C4-2B (cell line): ENCODE data around the gene GJD4.

Experiments
- H3K27ac ChIP-seq: fragments of 450-650 bp; 2 replicates; pipeline ENCODE4 v1.5.1; 2017
- ZFX ChIP-seq: fragments of 450-650 bp; IDR thresholded peaks from 2 replicates; pipeline ENCODE4 v1.6.1; 2017
- TF ChIP-seq, protein P1 (sequence below): fragments of 450-650 bp; conservative IDR thresholded peaks from 2 replicates; pipeline ENCODE4 v1.5.1; 2017; ENCODE audit warnings: mild to moderate bottlenecking

GJD4 gene

DNA sequence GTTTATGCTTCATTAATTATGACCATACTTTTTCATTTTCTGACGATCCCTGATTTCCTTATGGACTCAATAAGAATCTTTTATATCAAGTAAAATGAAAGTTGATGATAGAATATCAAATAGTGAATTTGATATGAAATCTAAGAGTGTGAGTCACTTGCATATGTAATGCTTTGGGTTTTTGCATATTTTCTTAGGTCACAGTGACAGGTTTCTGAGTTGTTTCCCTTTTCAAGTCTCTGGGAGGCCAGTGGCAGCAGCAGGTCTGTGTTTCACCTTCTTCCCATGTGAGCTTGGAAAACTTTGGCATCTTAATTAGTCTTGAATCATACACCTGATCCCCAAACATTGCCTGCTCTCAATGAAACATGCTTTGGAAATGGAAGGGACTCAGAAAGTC is 34.7 kb upstream of the GJD4 start:
- H3K27ac ChIP-seq: no peak overlapping the region
- TF ChIP-seq ZFX: no peak
- TF ChIP-seq, protein P1, sequence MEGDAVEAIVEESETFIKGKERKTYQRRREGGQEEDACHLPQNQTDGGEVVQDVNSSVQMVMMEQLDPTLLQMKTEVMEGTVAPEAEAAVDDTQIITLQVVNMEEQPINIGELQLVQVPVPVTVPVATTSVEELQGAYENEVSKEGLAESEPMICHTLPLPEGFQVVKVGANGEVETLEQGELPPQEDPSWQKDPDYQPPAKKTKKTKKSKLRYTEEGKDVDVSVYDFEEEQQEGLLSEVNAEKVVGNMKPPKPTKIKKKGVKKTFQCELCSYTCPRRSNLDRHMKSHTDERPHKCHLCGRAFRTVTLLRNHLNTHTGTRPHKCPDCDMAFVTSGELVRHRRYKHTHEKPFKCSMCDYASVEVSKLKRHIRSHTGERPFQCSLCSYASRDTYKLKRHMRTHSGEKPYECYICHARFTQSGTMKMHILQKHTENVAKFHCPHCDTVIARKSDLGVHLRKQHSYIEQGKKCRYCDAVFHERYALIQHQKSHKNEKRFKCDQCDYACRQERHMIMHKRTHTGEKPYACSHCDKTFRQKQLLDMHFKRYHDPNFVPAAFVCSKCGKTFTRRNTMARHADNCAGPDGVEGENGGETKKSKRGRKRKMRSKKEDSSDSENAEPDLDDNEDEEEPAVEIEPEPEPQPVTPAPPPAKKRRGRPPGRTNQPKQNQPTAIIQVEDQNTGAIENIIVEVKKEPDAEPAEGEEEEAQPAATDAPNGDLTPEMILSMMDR: no peak

DNA sequence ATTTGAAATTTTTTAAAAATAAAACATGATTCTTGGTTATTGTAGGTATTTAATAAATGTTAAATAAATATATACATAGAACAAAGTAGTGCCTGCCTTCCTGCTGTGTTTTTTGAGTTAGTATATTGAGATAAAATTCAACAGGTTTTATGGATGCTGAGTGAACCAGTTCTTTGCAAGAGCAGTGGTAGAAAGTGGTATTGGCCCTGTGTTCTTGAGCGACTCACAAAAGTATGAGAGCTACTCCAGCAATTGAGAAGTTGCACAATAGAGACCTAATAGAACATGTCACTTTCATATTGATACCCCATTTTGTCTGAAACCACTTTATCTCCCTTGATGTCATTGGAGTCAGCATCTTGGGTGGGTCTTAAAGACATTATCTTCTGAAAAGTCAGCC is 32.6 kb upstream of the GJD4 start:
- no peak overlapping the region for H3K27ac ChIP-seq
- TF ChIP-seq, protein P1: no peak
- TF ChIP-seq ZFX: no peak

DNA sequence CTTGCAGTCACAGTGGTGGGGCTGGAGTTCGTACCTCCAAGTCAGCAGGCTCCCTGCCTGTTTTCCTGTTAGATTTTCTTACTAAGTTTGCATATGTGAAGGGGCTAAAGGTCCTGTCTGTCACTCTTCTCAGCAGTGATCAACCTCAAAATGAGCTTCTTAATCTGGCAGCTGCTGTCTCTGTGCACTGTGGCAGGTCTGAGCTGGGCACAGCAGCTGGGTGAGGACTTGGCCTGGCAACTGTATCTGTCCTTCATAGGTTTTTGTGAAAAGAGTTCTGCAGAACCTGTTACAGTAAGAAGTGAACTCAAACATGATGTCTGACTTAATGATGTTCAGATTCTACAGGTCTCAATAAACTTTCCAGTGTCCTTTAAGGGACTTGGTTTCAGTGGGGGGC is 31.3 kb upstream of the GJD4 start:
- TF ChIP-seq, protein P1: no peak
- TF ChIP-seq ZFX: no peak
- no peak overlapping the region for H3K27ac ChIP-seq

DNA sequence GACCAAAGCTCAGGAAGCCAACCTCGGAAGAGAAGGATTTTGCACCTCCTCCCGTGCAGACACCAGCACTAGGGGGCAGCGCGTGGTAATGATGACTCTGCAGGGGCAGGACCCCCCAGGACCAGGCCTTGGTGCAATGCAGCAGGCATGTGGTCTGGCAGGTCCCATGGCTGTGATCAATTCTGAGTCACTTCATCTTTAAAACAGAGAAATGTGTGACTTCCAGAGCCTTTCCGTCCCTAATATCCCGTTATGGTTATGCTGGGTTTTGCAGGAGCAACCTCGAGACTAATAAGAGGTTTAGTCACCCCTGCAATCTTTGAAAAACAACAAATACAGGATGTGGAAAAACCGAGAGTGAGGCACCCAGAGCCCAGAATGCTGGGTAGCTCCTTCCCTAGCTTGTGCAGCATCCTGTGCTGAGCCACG is 30.2 kb upstream of the GJD4 start:
- no peak overlapping the region for H3K27ac ChIP-seq

DNA sequence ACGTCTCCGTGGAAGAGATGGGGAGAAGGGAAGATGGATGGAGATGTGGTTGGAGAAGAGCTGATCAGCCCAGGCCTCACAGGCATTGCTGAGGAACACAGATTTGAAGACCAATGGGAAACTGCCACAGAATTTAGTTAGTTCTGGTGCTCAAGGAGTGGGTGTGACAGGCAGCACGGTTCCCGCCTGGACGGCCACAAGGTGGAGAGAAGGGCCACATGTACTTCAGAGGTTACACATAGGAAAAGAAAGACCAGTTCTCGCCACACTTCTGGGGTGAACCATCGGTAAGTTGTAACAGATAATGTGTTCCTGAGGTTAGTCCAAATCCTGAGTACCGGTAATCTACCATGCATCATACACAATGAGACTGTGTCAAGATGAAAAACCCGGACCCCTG is 29.5 kb upstream of the GJD4 start:
- H3K27ac ChIP-seq: no peak overlapping the region
- TF ChIP-seq, protein P1: no peak
- no peak for TF ChIP-seq ZFX

More for the DNA sequence above, 30.2 kb upstream of the GJD4 start:
- TF ChIP-seq ZFX: no peak
- TF ChIP-seq, protein P1: peak; percentile 25

DNA sequence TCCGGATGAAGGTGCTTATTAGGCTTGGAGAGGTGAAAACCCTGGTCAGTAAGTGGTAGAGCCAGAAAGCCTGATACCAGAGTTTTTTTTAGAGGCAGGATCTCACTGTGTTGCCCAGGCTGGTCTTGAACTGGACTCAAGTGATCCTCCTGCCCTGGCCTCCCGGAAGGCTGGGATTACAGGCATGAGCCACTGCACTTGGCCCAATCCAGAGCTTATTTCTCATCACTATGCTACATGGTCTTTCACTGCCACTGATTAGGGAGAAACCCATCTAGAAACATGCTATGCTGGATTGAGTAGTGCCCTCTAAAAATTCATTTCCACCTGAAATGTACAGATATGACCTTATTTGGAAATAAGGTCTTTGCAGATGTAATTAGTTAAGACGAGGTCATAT is 28.4 kb upstream of the GJD4 start:
- H3K27ac ChIP-seq: no peak overlapping the region
- TF ChIP-seq, protein P1: no peak
- TF ChIP-seq ZFX: no peak

DNA sequence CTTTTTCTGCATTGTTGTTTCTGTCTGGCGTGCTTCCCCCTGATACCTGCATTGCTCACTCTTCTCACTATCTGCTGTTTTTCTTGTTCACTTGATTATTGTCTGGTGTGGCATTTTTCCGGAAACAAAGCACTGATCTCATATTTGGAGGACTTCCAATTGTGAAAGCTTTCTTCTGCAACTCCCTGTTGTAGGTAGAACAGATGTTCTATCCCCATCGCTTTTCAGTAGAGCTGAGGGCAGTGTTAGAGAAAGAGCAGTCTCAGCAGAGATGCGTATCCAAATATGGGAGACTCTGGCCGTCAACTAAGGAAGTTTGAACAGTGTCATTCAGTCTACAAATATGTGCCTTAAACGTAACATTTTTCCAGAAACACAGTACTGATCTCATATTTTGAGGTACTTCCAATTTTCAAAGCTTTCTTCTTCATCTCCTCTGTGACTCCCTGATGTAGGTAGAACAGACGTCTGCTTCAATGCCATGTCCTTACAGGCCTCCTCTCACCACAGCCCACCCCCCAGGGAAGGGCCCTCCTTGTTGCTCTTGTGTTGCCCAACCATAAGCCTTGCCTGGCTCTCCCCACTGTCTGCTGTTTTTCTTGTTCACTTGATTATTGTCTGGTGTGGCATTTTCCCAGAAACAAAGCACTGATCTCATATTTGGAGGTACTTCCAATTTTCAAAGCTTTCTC is 27.1 kb upstream of the GJD4 start:
- H3K27ac ChIP-seq: no peak overlapping the region
- TF ChIP-seq, protein P1: no peak
- TF ChIP-seq ZFX: no peak
